Measurements from ENCODE around the gene RER1.

The RER1 gene

DNA sequence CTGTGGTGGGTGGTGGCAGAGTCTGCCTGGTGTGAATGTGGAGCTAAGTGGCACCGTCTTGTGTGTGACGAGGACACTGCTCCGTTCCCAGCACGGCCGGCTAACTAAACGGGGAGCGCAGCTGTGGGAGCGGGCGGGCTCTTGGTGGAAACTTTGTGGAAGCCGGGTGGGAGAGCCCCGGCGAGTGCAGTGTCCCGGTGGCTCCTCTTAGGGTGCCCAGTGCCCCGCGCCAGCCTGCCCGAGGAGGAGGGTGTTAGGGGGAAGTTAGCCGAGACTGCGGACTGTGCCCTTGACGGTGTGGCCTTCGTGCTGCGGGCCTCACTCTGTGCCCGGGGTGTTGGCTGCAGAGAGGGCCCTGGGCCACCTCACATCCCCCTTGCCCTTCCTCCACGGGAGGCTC, 10.8 kb downstream of the RER1 start:
- Histone ChIP-seq H3K4me3 (ENCODE audit: low read depth, low read length) (no peak overlapping the region), H3K4me1 (ENCODE audit: control insufficient read depth in 1 of 2, insufficient read depth in 2 of 2, low read length in 2 of 2) (peaks cover 3 to 5% of the 10 kb centered on the region in 2 experiments)
- no CpG with 5 or more reads among the region's 23 CpGs for WGBS (ENCODE audit: extremely low coverage, insufficient coverage, insufficient read length)

DNA sequence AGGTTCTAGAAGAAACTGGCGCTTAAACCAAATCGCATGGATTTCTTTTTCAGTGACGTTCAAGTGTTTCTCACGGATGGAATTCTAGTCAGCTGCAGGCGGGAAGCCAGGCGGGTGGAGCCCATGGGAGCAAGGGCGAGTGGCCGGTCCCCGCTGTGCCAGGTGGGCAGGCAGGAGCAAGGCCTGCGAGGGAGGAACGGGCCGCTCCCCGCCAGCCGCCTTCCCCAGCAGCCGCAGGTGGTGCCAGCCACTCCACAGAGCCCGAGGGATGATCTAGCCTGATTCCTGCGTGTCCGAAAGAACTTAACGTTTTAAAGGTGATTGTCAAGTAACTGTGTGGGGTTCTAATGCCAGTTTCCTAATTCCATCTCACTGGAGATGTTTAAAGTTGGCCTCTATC, 11.6 kb downstream of the RER1 start:
- H4K8ac ChIP-seq (ENCODE audit: low read depth, low read length): no peak overlapping the region
- no peaks in the 10 kb centered on the region for H3K79me2 ChIP-seq (ENCODE audit: control insufficient read depth, insufficient read depth, low read length, poor library complexity)
- no CpG with 5 or more reads among the region's 19 CpGs for WGBS (ENCODE audit: extremely low coverage, insufficient coverage, insufficient read length)
- H4K12ac ChIP-seq (ENCODE audit: low read depth, low read length): no peak overlapping the region
- H3K79me1 ChIP-seq (ENCODE audit: low read length): no peaks in the 10 kb centered on the region
- H3K27me3 ChIP-seq (ENCODE audit: insufficient read depth, low read length): no peaks in the 10 kb centered on the region
- H3K4me2 ChIP-seq (ENCODE audit: low read length): no peak overlapping the region
- H2AK5ac ChIP-seq (ENCODE audit: low read length): no peak overlapping the region
- no peak overlapping the region for H3K9ac ChIP-seq (ENCODE audit: low read length)
- H4K91ac ChIP-seq (ENCODE audit: low read depth, low read length): no peak overlapping the region
- no peak for DNase-seq
- H3K9me3 ChIP-seq (ENCODE audit: insufficient read depth, low read depth, low read length): no peaks in the 10 kb centered on the region
- no peak overlapping the region for H3K4me3 ChIP-seq (ENCODE audit: low read depth, low read length)
- no peak overlapping the region for H2AFZ ChIP-seq (ENCODE audit: insufficient read depth, low read length, poor library complexity)
- no peak overlapping the region for H3K27ac ChIP-seq (ENCODE audit: low read depth, low read length)
- no peak overlapping the region for H2BK5ac ChIP-seq (ENCODE audit: low read depth, low read length, poor library complexity)
- no peak overlapping the region for H2BK120ac ChIP-seq (ENCODE audit: insufficient read depth, low read length, poor library complexity)
- peaks cover 3 to 5% of the 10 kb centered on the region in 2 experiments for H3K4me1 ChIP-seq (ENCODE audit: control insufficient read depth in 1 of 2, insufficient read depth in 2 of 2, low read length in 2 of 2)
- H3K18ac ChIP-seq (ENCODE audit: low read length): no peak overlapping the region
- H3K23ac ChIP-seq (ENCODE audit: low read length): no peak overlapping the region
- H3K14ac ChIP-seq (ENCODE audit: low read length): no peak overlapping the region
- H3K36me3 ChIP-seq (ENCODE audit: control insufficient read depth in 1 of 2, insufficient read depth in 2 of 2, low read length in 2 of 2): peaks cover 80 to 86% of the 10 kb centered on the region in 2 experiments
- H3K4ac ChIP-seq (ENCODE audit: low read depth, low read length): no peak overlapping the region
- no peak overlapping the region for H2BK12ac ChIP-seq (ENCODE audit: low read length)

More for the DNA sequence above, 10.8 kb downstream of the RER1 start:
- Histone ChIP-seq H3K9ac (ENCODE audit: low read length) (no peak overlapping the region), H3K36me3 (ENCODE audit: control insufficient read depth in 1 of 2, insufficient read depth in 2 of 2, low read length in 2 of 2) (peaks cover 81 to 87% of the 10 kb centered on the region in 2 experiments), H2AFZ (ENCODE audit: insufficient read depth, low read length, poor library complexity) (no peak overlapping the region), H2BK5ac (ENCODE audit: low read depth, low read length, poor library complexity) (no peak overlapping the region), H3K27ac (ENCODE audit: low read depth, low read length) (no peak overlapping the region), H3K23ac (ENCODE audit: low read length) (no peak overlapping the region), H3K27me3 (ENCODE audit: insufficient read depth, low read length) (no peaks in the 10 kb centered on the region), H3K79me1 (ENCODE audit: low read length) (no peaks in the 10 kb centered on the region), H3K18ac (ENCODE audit: low read length) (peak overlapping the region; percentile 6), H4K12ac (ENCODE audit: low read depth, low read length) (no peak overlapping the region), H3K79me2 (ENCODE audit: control insufficient read depth, insufficient read depth, low read length, poor library complexity) (no peaks in the 10 kb centered on the region), H2AK5ac (ENCODE audit: low read length) (no peak overlapping the region), H4K8ac (ENCODE audit: low read depth, low read length) (no peak overlapping the region), H3K14ac (ENCODE audit: low read length) (no peak overlapping the region), H3K9me3 (ENCODE audit: insufficient read depth, low read depth, low read length) (no peaks in the 10 kb centered on the region), H2BK12ac (ENCODE audit: low read length) (no peak overlapping the region), H3K4me2 (ENCODE audit: low read length) (no peak overlapping the region), H2BK120ac (ENCODE audit: insufficient read depth, low read length, poor library complexity) (no peak overlapping the region), H3K4ac (ENCODE audit: low read depth, low read length) (no peak overlapping the region), H4K91ac (ENCODE audit: low read depth, low read length) (no peak overlapping the region)
- no peak for DNase-seq

DNA sequence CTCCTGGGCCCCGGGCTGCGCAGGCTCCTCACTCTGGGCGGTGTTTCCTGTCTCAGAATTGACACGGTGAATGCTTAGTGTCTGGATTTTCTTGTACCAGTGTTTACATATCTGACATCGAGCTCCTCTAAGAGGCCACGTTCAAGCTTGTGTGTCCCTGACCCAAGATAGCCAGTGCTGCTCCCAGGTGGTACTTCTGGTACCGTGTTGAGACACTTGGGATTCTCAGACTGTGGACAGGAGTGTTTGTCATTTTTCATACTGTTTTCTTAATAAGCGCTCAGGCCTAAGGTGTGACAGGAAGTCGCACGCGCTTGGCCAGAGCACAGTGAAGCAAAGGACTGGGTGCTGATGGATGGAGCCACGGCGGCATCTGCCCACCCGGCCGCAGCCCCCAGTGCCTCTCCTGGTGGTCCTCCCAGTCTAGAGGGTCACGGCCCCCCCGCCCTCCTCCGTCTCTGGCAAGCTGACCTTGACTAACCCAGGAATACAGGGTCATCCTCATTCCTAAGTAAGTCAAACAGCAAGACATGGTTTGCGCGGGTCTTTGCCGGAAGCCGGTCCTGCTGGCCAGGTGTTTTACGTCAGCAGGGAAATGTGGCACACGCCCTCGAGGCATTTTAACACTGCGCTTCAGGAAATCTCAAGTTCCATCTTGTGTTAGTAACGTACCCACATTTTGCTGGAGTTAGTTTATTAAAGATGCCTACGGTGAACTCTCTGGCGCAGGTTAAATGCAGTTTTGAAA, 12.7 kb downstream of the RER1 start:
- Histone ChIP-seq H3K9me3 (ENCODE audit: insufficient read depth, low read depth, low read length) (no peaks in the 10 kb centered on the region), H3K4me2 (ENCODE audit: low read length) (no peak overlapping the region), H3K4me1 (ENCODE audit: control insufficient read depth in 1 of 2, insufficient read depth in 2 of 2, low read length in 2 of 2) (peaks cover 3 to 5% of the 10 kb centered on the region in 2 experiments), H4K8ac (ENCODE audit: low read depth, low read length) (no peak overlapping the region), H3K14ac (ENCODE audit: low read length) (no peak overlapping the region), H3K36me3 (ENCODE audit: control insufficient read depth in 1 of 2, insufficient read depth in 2 of 2, low read length in 2 of 2) (peaks cover 84 to 89% of the 10 kb centered on the region in 2 experiments), H2BK12ac (ENCODE audit: low read length) (no peak overlapping the region), H2BK120ac (ENCODE audit: insufficient read depth, low read length, poor library complexity) (no peak overlapping the region), H2AK5ac (ENCODE audit: low read length) (no peak overlapping the region), H3K23ac (ENCODE audit: low read length) (no peak overlapping the region), H3K18ac (ENCODE audit: low read length) (no peak overlapping the region), H3K9ac (ENCODE audit: low read length) (no peak overlapping the region), H3K27me3 (ENCODE audit: insufficient read depth, low read length) (no peaks in the 10 kb centered on the region), H4K91ac (ENCODE audit: low read depth, low read length) (no peak overlapping the region), H2AFZ (ENCODE audit: insufficient read depth, low read length, poor library complexity) (no peak overlapping the region), H3K4ac (ENCODE audit: low read depth, low read length) (no peak overlapping the region), H4K12ac (ENCODE audit: low read depth, low read length) (no peak overlapping the region), H3K4me3 (ENCODE audit: low read depth, low read length) (no peak overlapping the region), H3K79me1 (ENCODE audit: low read length) (no peaks in the 10 kb centered on the region), H3K79me2 (ENCODE audit: control insufficient read depth, insufficient read depth, low read length, poor library complexity) (no peaks in the 10 kb centered on the region), H2BK5ac (ENCODE audit: low read depth, low read length, poor library complexity) (no peak overlapping the region), H3K27ac (ENCODE audit: low read depth, low read length) (no peak overlapping the region)
- WGBS (ENCODE audit: extremely low coverage, insufficient coverage, insufficient read length): no CpG with 5 or more reads among the region's 29 CpGs
- peak; percentile 82 to 94 for DNase-seq

DNA sequence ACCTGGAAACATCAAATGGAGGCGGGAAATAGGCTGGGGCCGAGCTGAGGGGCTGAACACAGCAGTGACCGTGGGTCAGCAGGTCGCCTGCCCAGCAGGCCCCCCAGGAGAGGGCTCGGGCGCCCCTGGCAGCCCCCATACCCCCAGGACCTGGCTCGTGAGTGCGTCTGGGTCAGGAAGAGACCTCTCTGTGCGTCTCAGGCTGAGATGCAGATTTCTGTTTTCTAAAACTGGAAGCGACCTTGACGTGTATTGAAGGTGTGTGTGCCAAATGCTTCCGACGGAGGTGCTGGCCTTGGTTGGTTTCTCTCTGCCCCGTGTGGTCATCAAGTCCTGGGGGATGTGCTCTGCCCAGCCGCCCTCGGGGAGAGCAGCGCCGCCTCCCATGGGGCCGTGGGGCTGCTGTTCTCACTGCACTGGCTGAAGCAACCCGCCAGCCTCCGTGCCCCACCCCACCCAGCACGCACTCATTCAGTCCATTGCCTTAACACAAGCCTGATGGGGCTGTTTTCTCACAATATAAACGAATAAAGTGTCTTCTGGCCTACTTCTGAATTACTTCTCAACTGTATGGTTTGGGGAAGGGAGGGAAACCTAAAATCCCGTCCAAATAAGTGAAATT, 13.4 kb downstream of the RER1 start:
- peaks cover 82 to 85% of the 10 kb centered on the region in 2 experiments for H3K36me3 ChIP-seq (ENCODE audit: control insufficient read depth in 1 of 2, insufficient read depth in 2 of 2, low read length in 2 of 2)
- no peak overlapping the region for H4K8ac ChIP-seq (ENCODE audit: low read depth, low read length)
- WGBS (ENCODE audit: extremely low coverage, insufficient coverage, insufficient read length): no CpG with 5 or more reads among the region's 24 CpGs

More for the DNA sequence above, 13.4 kb downstream of the RER1 start:
- Histone ChIP-seq H2BK12ac (ENCODE audit: low read length) (no peak overlapping the region), H2AK5ac (ENCODE audit: low read length) (no peak overlapping the region), H3K79me1 (ENCODE audit: low read length) (no peaks in the 10 kb centered on the region), H4K12ac (ENCODE audit: low read depth, low read length) (no peak overlapping the region), H2BK5ac (ENCODE audit: low read depth, low read length, poor library complexity) (peak overlapping the region; percentile 22), H2BK120ac (ENCODE audit: insufficient read depth, low read length, poor library complexity) (no peak overlapping the region), H2AFZ (ENCODE audit: insufficient read depth, low read length, poor library complexity) (no peak overlapping the region), H3K9ac (ENCODE audit: low read length) (no peak overlapping the region), H3K9me3 (ENCODE audit: insufficient read depth, low read depth, low read length) (no peaks in the 10 kb centered on the region), H3K4me1 (ENCODE audit: control insufficient read depth in 1 of 2, insufficient read depth in 2 of 2, low read length in 2 of 2) (peaks cover 3 to 5% of the 10 kb centered on the region in 2 experiments), H3K14ac (ENCODE audit: low read length) (no peak overlapping the region), H3K27ac (ENCODE audit: low read depth, low read length) (peak overlapping the region; percentile 28), H3K4me3 (ENCODE audit: low read depth, low read length) (no peak overlapping the region), H3K27me3 (ENCODE audit: insufficient read depth, low read length) (no peaks in the 10 kb centered on the region), H3K4me2 (ENCODE audit: low read length) (no peak overlapping the region), H3K4ac (ENCODE audit: low read depth, low read length) (no peak overlapping the region), H3K18ac (ENCODE audit: low read length) (no peak overlapping the region), H4K91ac (ENCODE audit: low read depth, low read length) (no peak overlapping the region), H3K79me2 (ENCODE audit: control insufficient read depth, insufficient read depth, low read length, poor library complexity) (no peaks in the 10 kb centered on the region), H3K23ac (ENCODE audit: low read length) (no peak overlapping the region)
- DNase-seq: no peak
